DND-41 (cell line): ENCODE data around the gene GATB.

Experiments
- ATAC-seq: fragments of 200-7000 bp; cut with Tn5 transposase; 3 replicates; pipeline ENCODE4 v1.9.1; 2021; ENCODE audit warnings: low read depth; ENCODE audit not compliant: insufficient read depth
- DNase-seq: peaks from one replicate; pipeline ENCODE4 v3.0.0-alpha.2; 2020
- H2AFZ ChIP-seq: 2 replicates; pipeline ENCODE4 v1.6.0; 2012; ENCODE audit warnings: low read depth, low read length
- H3K27ac ChIP-seq: 2 replicates; pipeline ENCODE4 v1.5.1; 2012; ENCODE audit warnings: low read length, inconsistent platforms
- H3K27me3 ChIP-seq: fragments of 200-600 bp; sonication (generic); 2 replicates; pipeline ENCODE4 v1.6.0; 2012; ENCODE audit warnings: low read length, mild to moderate bottlenecking, inconsistent platforms; ENCODE audit not compliant: insufficient read depth, poor library complexity
- H3K36me3 ChIP-seq: 2 replicates; pipeline ENCODE4 v1.5.1; 2012; ENCODE audit warnings: low read length, inconsistent platforms; ENCODE audit not compliant: insufficient read depth
- H3K4me1 ChIP-seq: 2 replicates; pipeline ENCODE4 v1.5.1; 2012; ENCODE audit warnings: mild to moderate bottlenecking, low read length; ENCODE audit not compliant: insufficient read depth
- H3K4me2 ChIP-seq: 2 replicates; pipeline ENCODE4 v1.6.0; 2012; ENCODE audit warnings: mild to moderate bottlenecking, moderate library complexity, low read length, inconsistent platforms; ENCODE audit not compliant: insufficient read depth
- H3K4me3 ChIP-seq, 2 experiments: fragments of 200-600 bp in 1 of 2; shearing (Covaris generic) in 1 of 2; 2 replicates each; pipeline ENCODE4 v1.5.1; 2012 to 2016; ENCODE audit warnings: inconsistent platforms in 2 of 2, low read length in 2 of 2, mild to moderate bottlenecking in 2 of 2, low read depth in 1 of 2, moderate library complexity in 1 of 2
- H3K79me2 ChIP-seq: 2 replicates; pipeline ENCODE4 v1.6.0; 2012; ENCODE audit warnings: low read length, inconsistent platforms; ENCODE audit not compliant: insufficient read depth
- H3K9ac ChIP-seq: 2 replicates; pipeline ENCODE4 v1.6.0; 2012; ENCODE audit warnings: low read depth, mild to moderate bottlenecking, inconsistent platforms, low read length, moderate library complexity
- H3K9me3 ChIP-seq: 2 replicates; pipeline ENCODE4 v1.5.1; 2012; ENCODE audit warnings: low read length, moderate library complexity, mild to moderate bottlenecking, inconsistent platforms; ENCODE audit not compliant: insufficient read depth, severe bottlenecking
- H4K20me1 ChIP-seq: 2 replicates; pipeline ENCODE4 v1.6.0; 2012; ENCODE audit warnings: low read length; ENCODE audit not compliant: insufficient read depth
- EZH2 ChIP-seq: IDR thresholded peaks from 3 replicates; pipeline ENCODE4 v1.6.1; 2012; ENCODE audit warnings: borderline replicate concordance, low read depth, mild to moderate bottlenecking, moderate library complexity, low read length, inconsistent platforms; ENCODE audit not compliant: severe bottlenecking
- TF ChIP-seq, protein P1 (sequence below): IDR thresholded peaks from 2 replicates; pipeline ENCODE4 v1.5.1; 2012; ENCODE audit warnings: borderline replicate concordance, low read length, moderate library complexity, mild to moderate bottlenecking; ENCODE audit not compliant: poor library complexity, severe bottlenecking; ENCODE audit errors: extremely low read depth

GATB gene

DNA sequence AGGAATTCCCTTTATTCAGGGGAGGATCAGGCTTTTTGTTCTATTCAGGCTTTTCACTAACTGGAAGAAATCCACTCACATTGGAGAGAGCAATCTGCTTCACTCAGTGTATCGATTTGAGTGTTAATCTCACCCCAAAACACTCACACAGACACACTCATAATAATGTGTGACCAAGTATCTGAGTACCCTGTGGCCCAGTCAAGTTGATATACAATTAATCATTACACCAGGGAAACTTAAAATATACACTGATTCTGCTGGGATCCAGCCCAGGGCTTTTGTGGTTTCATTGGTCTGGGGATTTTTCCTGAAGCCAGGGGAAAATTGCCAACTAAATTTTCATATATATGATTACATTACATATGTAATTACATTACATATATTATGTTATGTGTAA, 44.0 kb upstream of the GATB start:
- Histone ChIP-seq H2AFZ (no peak overlapping the region), H3K9ac (no peak overlapping the region), H3K4me3 (no peak overlapping the region), H3K36me3 (no peaks in the 10 kb centered on the region), H3K4me1 (no peaks in the 10 kb centered on the region), H3K9me3 (no peaks in the 10 kb centered on the region), H3K79me2 (no peaks in the 10 kb centered on the region), H3K27ac (no peak overlapping the region), H3K27me3 (no peaks in the 10 kb centered on the region), H4K20me1 (no peaks in the 10 kb centered on the region), H3K4me2 (no peak overlapping the region)
- no peak for ATAC-seq
- TF ChIP-seq EZH2 = no peak
- TF ChIP-seq, protein P1, sequence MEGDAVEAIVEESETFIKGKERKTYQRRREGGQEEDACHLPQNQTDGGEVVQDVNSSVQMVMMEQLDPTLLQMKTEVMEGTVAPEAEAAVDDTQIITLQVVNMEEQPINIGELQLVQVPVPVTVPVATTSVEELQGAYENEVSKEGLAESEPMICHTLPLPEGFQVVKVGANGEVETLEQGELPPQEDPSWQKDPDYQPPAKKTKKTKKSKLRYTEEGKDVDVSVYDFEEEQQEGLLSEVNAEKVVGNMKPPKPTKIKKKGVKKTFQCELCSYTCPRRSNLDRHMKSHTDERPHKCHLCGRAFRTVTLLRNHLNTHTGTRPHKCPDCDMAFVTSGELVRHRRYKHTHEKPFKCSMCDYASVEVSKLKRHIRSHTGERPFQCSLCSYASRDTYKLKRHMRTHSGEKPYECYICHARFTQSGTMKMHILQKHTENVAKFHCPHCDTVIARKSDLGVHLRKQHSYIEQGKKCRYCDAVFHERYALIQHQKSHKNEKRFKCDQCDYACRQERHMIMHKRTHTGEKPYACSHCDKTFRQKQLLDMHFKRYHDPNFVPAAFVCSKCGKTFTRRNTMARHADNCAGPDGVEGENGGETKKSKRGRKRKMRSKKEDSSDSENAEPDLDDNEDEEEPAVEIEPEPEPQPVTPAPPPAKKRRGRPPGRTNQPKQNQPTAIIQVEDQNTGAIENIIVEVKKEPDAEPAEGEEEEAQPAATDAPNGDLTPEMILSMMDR = no peak
- DNase-seq = no peak

DNA sequence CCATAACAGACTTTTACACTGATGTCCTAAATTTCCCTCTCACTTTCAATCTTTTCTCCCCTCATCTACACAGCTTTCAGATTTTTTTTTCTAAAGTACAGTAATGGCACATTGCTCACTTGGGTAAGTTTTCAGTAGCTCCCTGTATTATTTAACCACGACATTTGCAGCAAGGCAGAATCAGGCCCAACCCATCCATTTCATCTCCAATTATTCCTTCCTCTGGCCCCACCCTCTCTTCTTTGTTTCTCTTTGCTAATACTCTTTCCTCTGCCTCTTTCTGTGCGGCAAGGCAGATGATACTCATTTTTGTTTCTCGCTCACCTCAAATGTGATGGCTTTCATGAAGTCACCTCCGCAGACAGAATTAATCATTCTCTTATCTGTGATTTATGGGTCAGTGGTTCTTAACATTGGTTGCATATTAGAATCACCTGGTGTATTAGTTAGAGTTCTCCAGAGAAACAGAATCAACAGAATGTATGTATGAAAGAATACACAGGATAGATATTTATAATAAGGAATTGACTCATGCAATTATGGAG, 43.4 kb upstream of the GATB start:
- Histone ChIP-seq H3K4me2 (no peak overlapping the region), H3K4me3 (no peak overlapping the region), H3K4me1 (no peaks in the 10 kb centered on the region), H3K9ac (no peak overlapping the region), H3K36me3 (no peaks in the 10 kb centered on the region), H2AFZ (no peak overlapping the region), H3K9me3 (no peaks in the 10 kb centered on the region), H3K27me3 (no peaks in the 10 kb centered on the region), H4K20me1 (no peaks in the 10 kb centered on the region), H3K27ac (no peak overlapping the region), H3K79me2 (no peaks in the 10 kb centered on the region)
- ATAC-seq (no peak), DNase-seq (no peak)
- TF ChIP-seq EZH2 = no peak
- TF ChIP-seq, protein P1 = no peak

DNA sequence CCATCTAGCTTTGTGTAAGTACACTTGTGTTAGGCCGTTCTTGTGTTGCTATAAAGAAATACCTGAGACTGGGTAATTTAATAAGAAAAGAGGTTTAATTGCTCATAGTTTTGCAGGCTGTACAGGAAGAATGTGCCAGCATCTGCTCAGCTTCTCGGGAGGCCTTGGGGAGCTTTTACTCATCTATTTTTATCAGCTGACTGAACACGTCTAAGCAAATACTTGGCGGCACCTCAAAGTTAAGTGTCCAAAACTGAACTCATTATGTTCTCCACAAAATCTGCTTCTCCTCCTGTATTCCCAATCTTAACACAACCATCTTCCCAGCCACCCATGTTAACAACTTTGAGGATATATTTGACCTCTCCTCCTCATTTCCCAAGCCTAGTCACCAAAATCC, 42.4 kb upstream of the GATB start:
- Histone ChIP-seq H3K4me1 (no peaks in the 10 kb centered on the region), H3K27ac (no peak overlapping the region), H3K4me3 (no peak overlapping the region), H3K27me3 (no peaks in the 10 kb centered on the region), H3K4me2 (no peak overlapping the region), H3K9ac (no peak overlapping the region), H4K20me1 (no peaks in the 10 kb centered on the region), H3K79me2 (no peaks in the 10 kb centered on the region), H3K9me3 (no peaks in the 10 kb centered on the region), H2AFZ (no peak overlapping the region), H3K36me3 (no peaks in the 10 kb centered on the region)
- DNase-seq (no peak), ATAC-seq (no peak)
- TF ChIP-seq, protein P1 = no peak
- no peak for TF ChIP-seq EZH2
